Activated naive CD8-positive, alpha-beta T cell treated with anti-CD3 and anti-CD28 coated beads, Interleukin-2, amount 50 U/mL, for 24 hours (primary cell): ENCODE data around the gene LIMCH1.

Experiments
- ATAC-seq: fragments of 150-1000 bp; cut with Tn5 transposase; one replicate; pipeline ENCODE4 v1.10.0; 2021
- DNase-seq: peaks from one replicate; pipeline ENCODE4 v3.0.0; 2021
- H3K27ac Mint-ChIP-seq: one replicate; pipeline ENCODE4 v1.8.0; 2021; ENCODE audit warnings: mild to moderate bottlenecking, mixed read lengths
- H3K27me3 Mint-ChIP-seq: one replicate; pipeline ENCODE4 v1.8.0; 2021; ENCODE audit warnings: mixed read lengths
- H3K36me3 Mint-ChIP-seq: one replicate; pipeline ENCODE4 v1.8.0; 2021; ENCODE audit warnings: low read depth, mixed read lengths
- H3K4me1 Mint-ChIP-seq: one replicate; pipeline ENCODE4 v1.8.0; 2021; ENCODE audit warnings: mixed read lengths
- H3K4me3 Mint-ChIP-seq: one replicate; pipeline ENCODE4 v1.8.0; 2021; ENCODE audit warnings: mild to moderate bottlenecking, moderate library complexity, mixed read lengths
- H3K9me3 Mint-ChIP-seq: one replicate; pipeline ENCODE4 v1.8.0; 2021; ENCODE audit warnings: mixed read lengths

The LIMCH1 gene

DNA sequence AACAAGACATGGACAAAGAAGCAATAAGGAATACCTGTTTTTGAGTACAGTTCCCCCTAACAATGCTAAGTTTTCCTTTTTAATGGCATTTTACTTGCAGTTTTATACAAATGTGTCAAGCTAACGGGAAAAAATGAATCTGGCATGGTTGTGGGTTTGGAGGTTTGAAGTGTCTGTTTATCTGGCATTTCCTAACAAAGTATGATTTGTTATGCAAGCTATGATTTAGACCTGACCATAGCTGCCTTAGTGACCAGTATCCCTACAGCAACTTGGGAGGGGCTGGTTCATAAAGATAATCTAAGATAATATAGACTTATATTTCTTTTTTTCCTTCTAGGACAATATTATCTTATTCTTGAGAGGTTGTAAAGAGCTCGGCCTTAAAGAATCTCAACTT, 60.6 kb downstream of the LIMCH1 start:
- peaks cover 2% of the 10 kb centered on the region for H3K27me3 Mint-ChIP-seq
- H3K4me1 Mint-ChIP-seq: no peaks in the 10 kb centered on the region
- DNase-seq: no peak
- no peaks in the 10 kb centered on the region for H3K9me3 Mint-ChIP-seq
- no peak for ATAC-seq
- H3K4me3 Mint-ChIP-seq: no peak overlapping the region
- no peaks in the 10 kb centered on the region for H3K36me3 Mint-ChIP-seq
- no peak overlapping the region for H3K27ac Mint-ChIP-seq

DNA sequence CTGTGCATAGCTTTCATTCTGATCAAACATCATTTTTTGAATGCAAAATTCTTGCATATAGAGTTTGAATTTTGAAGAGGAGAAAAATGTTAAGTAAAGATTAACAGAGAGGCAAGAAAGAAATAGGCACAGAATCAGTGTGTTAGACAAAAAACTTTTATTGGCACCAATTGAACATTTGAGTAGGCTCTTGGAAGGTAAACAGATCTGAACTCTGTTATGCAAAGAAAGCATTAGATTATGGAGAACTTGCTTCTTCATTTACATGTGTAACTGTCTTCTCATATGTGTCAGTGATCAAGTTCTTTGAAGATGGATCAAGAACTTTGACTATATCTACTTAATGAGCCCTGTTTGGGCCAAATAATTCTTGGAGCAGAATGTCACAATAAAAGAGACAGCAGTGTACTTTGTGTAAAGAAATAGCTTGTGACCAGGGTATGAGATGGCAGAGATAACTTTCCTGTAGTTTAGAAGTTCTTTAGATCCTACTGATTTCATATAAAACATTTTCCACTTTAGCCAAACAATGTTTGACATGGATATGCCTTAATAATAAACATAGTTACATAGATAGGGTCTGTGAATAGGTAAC, 61.3 kb downstream of the LIMCH1 start:
- H3K4me3 Mint-ChIP-seq: no peak overlapping the region
- H3K27me3 Mint-ChIP-seq: peaks cover 2% of the 10 kb centered on the region
- H3K27ac Mint-ChIP-seq: no peak overlapping the region
- no peaks in the 10 kb centered on the region for H3K4me1 Mint-ChIP-seq
- no peak for ATAC-seq
- no peak for DNase-seq
- no peaks in the 10 kb centered on the region for H3K9me3 Mint-ChIP-seq
- H3K36me3 Mint-ChIP-seq: no peaks in the 10 kb centered on the region

DNA sequence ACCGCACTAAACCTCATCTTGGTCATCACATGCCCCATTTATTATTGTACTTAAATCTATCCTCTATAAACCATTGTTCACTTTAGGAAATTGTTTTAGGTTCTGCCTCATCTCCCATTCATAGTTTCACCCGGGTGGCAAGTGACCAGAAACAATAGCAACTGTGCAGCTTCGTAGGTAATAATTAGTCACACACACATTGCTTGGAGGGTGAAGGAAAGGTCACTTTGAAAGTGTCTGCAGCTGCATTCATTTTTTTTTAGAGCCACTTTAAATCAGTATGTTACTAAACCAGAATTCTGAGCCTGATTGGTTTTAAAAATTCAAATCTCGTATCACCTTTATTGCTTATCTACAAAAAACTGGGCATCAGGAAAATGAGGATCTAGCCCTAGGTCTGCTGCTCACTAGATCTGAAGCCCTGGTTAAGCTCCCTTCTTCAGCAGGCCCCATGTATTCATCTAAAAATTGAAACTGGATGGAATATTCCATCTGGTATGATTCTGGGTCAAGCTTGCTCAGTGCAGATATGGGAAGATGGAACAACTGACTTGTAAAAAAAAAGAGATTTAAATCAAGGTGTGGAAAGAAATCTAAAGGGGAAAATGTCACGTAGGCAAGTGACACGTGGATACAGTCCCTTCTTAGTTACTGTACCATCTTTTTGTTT, 62.4 kb downstream of the LIMCH1 start:
- Mint-ChIP-seq H3K4me3 (no peak overlapping the region), H3K27me3 (no peaks in the 10 kb centered on the region), H3K9me3 (no peaks in the 10 kb centered on the region), H3K27ac (no peak overlapping the region), H3K36me3 (no peaks in the 10 kb centered on the region), H3K4me1 (no peaks in the 10 kb centered on the region)
- DNase-seq: no peak
- ATAC-seq: no peak

DNA sequence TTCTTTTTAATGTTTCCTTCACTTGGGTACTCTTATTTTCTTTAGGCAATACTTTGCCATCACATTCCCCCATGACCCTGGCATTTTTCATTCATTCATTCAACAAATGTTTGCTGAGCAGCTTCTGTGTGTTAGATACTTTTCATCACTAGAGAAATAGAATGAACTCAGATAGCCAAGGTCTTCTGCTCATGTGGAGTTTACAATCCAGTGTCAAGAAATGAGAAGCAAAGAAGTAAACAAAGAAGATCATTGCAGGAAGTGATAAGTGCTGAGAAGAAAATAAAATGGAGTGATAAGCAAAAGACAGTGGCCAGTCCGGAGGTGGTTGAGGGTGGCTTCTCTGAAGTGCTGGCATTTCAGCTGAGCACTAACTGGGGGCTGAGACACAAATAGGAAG, 63.1 kb downstream of the LIMCH1 start:
- DNase-seq: no peak
- ATAC-seq: no peak

DNA sequence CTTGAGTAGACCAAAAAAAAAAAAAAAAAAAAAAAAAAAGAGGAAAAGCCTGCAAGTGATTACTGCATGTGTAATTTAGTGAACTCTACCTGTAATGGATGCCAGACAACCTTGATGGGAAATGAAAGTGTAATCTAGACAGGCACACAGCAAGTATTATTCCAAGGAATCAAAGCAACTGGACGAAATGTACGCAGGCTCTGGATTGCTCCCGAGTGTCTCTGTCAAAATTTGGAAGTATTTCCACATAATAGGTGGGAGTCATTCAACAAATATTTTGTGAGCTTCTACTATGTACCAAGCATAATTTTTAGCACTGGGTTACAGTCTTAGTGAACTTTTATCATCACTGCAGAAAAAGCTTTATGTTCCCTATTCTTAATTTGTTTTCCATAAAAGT, 64.2 kb downstream of the LIMCH1 start:
- DNase-seq (no peak), ATAC-seq (no peak)
- Mint-ChIP-seq H3K4me1 (no peaks in the 10 kb centered on the region), H3K27me3 (no peaks in the 10 kb centered on the region), H3K9me3 (no peaks in the 10 kb centered on the region), H3K27ac (no peak overlapping the region), H3K4me3 (no peak overlapping the region), H3K36me3 (no peaks in the 10 kb centered on the region)

More for the DNA sequence above, 63.1 kb downstream of the LIMCH1 start:
- H3K27ac Mint-ChIP-seq: no peak overlapping the region
- no peaks in the 10 kb centered on the region for H3K9me3 Mint-ChIP-seq
- H3K4me1 Mint-ChIP-seq: no peaks in the 10 kb centered on the region
- H3K27me3 Mint-ChIP-seq: no peaks in the 10 kb centered on the region
- H3K36me3 Mint-ChIP-seq: no peaks in the 10 kb centered on the region
- H3K4me3 Mint-ChIP-seq: no peak overlapping the region

DNA sequence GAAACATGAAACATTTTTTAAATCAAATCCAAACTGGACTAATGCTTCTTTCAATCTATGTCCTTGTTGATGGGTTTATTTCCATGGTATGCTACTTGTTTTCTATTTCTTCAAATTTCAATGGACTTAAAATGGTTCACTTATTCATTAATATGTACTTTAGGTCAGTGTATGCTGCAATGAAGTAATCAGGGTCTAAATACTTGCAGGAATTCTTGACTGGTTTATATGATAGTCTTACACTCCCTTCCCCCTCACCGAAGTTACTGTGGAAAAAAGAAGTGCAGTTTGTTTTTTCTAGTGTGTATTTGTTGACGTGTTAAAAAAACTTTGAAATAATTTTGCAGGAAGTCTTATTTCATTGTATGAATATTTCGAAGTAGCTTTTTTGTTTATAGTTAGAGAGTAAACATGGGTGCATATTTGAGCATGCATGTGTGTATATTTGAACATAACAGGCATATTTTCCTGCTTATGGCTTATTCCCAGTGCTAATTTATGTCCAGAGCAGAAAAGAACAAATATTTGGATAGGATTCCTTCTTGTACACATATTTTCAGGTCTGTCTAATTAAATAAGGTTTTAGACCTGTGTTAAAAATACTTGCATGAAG, 65.0 kb downstream of the LIMCH1 start:
- Mint-ChIP-seq H3K27ac (no peak overlapping the region), H3K36me3 (no peaks in the 10 kb centered on the region), H3K27me3 (no peaks in the 10 kb centered on the region), H3K4me1 (no peaks in the 10 kb centered on the region), H3K9me3 (no peaks in the 10 kb centered on the region), H3K4me3 (no peak overlapping the region)
- ATAC-seq: no peak
- no peak for DNase-seq

DNA sequence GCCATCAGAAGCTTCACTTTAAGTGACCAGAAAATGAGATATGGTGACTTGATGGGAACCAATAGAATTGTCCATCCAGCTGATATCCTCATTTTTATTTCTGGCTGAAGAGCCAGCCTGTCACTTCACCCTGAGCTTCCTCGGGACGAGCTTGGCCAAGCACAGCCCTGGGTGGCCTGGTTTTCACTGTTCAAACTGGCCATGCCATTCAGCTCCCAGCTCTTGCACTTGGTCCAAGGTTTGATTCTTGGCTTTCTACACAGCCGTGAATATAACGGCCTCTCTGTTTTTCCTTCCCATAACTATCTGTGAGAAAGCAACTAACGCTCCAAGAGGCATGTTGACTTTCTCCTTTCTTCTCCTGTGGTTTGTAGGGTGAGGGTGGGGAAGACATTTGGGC, 71.9 kb downstream of the LIMCH1 start:
- Mint-ChIP-seq H3K9me3 (no peaks in the 10 kb centered on the region), H3K27ac (no peak overlapping the region), H3K4me3 (no peak overlapping the region), H3K27me3 (peaks cover 3% of the 10 kb centered on the region), H3K4me1 (no peaks in the 10 kb centered on the region), H3K36me3 (no peaks in the 10 kb centered on the region)
- no peak for DNase-seq
- no peak for ATAC-seq

DNA sequence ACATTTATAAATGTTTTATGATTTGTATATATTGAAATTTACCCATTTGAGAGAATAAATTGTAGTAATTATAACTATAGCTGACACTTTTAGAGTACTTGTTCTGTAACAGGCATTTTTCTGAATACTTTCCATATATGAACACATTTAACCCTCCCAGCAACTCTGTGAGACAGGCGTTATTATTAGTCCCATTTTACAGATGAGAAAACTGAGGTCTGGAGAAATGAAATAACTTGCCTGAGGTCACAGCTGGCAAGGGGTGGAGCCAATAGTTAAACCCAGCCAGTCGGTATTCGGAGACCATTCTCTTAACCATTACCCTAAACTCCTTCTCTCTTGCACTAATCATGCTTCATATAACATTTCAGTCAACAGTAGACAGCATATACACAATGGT, 72.5 kb downstream of the LIMCH1 start:
- DNase-seq (no peak), ATAC-seq (no peak)
- H3K4me3 Mint-ChIP-seq: no peak overlapping the region
- H3K36me3 Mint-ChIP-seq: no peaks in the 10 kb centered on the region
- H3K9me3 Mint-ChIP-seq: no peaks in the 10 kb centered on the region
- no peaks in the 10 kb centered on the region for H3K4me1 Mint-ChIP-seq
- H3K27me3 Mint-ChIP-seq: peaks cover 3% of the 10 kb centered on the region
- no peak overlapping the region for H3K27ac Mint-ChIP-seq

DNA sequence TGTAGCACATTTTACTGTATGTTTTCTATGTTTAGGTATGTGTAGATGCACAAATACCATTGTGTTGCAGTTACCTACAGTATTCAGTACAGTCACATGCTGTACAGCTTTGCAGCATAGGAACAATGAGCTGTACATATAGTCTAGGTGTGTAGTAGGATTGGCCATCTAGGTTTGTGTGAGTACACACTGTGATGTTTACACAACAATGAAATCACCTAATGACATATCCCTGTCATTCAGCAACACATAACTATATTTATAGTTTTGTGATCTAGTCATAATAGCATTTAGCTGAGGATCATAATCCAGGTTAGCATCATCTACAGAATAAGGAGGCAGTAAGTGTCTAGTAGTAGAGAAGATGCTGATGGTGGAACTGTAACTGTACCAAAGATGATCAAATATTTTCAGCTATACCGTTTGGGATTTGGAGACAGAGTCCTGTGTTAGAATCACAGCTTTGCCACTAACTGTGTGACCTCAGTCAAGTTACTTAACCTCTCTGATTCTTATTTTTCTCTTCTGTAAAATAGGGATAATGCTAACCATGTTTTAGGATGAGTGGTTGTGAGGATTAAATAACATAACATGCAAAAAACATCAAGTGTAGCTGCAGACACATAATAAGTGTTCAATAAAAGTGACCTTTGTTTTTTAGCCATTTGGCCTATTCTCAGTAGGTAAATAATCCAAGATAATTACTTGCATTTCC, 73.3 kb downstream of the LIMCH1 start:
- Mint-ChIP-seq H3K4me1 (no peaks in the 10 kb centered on the region), H3K36me3 (no peaks in the 10 kb centered on the region), H3K4me3 (no peak overlapping the region), H3K9me3 (no peaks in the 10 kb centered on the region), H3K27ac (no peak overlapping the region), H3K27me3 (peaks cover 3% of the 10 kb centered on the region)
- ATAC-seq: no peak
- no peak for DNase-seq

DNA sequence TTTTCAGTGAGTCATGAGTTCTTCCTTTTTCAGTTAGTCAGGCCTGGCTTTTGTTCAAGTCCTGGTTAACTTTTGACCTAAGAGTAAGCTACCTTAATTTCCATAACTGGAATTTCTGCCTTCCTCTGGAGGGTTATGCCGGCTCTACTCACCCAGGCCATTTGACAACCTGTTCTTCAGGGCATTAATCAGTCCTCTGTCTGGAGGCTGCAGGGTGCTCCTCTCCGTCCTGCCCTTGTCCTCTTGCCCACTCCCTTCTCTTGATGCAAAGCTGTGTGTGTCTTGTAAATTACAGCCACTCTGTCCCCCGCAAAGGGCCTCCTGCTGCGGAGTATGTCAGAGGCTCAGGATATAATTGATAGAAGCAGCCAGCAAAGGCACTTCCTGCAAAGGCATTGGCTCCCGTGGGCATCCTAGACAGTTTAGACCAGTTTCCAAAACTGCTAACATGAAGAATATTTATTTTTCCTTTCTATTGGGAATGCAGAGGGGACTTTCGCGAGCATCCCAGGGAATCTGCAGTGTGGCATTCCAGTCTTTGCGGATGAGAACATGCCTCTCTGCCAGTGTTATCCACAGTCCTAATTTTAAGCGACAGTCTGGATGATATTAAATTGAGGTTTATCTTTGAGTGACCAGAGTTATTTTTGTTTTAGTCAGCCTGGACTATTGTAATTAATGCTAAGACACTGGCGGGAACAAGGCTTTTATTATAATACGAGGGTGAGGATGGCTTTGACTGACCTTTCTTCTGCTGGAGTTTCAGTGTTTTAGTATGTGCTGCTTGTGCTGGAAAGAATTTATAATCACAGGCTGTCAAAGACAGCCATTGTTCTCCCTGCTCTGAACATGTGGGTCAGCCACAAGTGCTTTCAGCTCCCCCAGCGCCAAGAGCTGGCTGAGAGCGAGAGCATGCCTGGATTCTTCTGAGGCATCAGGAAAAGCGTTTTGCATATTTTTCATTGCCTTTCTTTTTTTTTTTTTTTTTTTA, 74.2 kb downstream of the LIMCH1 start:
- ATAC-seq (no peak), DNase-seq (no peak)
- no peaks in the 10 kb centered on the region for H3K36me3 Mint-ChIP-seq
- no peaks in the 10 kb centered on the region for H3K4me1 Mint-ChIP-seq
- peaks cover 3% of the 10 kb centered on the region for H3K27me3 Mint-ChIP-seq
- no peak overlapping the region for H3K4me3 Mint-ChIP-seq
- no peak overlapping the region for H3K27ac Mint-ChIP-seq
- H3K9me3 Mint-ChIP-seq: no peaks in the 10 kb centered on the region

DNA sequence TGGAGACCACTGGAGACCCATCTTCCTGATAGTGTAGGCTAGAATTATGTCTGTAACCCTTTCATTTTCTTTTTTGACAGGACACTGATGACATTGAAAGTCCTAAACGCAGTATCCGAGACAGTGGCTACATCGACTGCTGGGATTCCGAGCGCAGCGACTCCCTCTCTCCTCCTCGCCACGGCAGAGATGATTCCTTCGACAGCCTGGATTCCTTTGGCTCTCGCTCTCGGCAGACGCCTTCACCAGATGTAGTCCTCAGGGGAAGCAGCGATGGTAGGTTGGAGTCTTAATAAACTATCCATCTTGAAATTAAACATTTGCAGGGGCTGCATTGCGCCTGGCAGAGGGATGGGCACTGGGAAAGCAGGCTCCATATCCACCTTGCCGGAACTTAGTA, 75.4 kb downstream of the LIMCH1 start:
- Mint-ChIP-seq H3K36me3 (no peaks in the 10 kb centered on the region), H3K9me3 (no peaks in the 10 kb centered on the region), H3K27me3 (peaks cover 3% of the 10 kb centered on the region), H3K4me1 (no peaks in the 10 kb centered on the region), H3K4me3 (no peak overlapping the region), H3K27ac (no peak overlapping the region)
- no peak for ATAC-seq
- DNase-seq: no peak

DNA sequence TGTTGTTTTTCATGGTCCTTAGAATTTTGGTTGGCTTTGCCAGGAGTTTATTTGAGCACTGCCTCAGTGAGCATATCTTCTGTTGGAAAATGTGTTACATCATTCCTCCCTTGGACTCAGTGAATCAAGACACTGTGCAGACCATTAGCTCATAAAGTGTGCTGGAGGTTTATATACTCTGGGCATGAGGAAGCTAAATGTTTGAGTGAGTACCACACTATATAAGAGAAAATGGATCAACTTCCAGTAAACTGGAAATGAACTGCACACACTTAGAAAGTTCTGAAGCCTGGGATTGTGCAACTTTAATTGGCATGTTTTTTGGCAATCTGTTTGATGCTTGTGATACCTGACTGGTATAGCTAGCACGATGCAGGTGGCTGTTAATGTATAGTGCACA, 75.9 kb downstream of the LIMCH1 start:
- H3K4me1 Mint-ChIP-seq: no peaks in the 10 kb centered on the region
- ATAC-seq (no peak), DNase-seq (no peak)
- H3K36me3 Mint-ChIP-seq: no peaks in the 10 kb centered on the region
- H3K9me3 Mint-ChIP-seq: no peaks in the 10 kb centered on the region
- H3K4me3 Mint-ChIP-seq: no peak overlapping the region
- no peak overlapping the region for H3K27ac Mint-ChIP-seq
- peaks cover 3% of the 10 kb centered on the region for H3K27me3 Mint-ChIP-seq

DNA sequence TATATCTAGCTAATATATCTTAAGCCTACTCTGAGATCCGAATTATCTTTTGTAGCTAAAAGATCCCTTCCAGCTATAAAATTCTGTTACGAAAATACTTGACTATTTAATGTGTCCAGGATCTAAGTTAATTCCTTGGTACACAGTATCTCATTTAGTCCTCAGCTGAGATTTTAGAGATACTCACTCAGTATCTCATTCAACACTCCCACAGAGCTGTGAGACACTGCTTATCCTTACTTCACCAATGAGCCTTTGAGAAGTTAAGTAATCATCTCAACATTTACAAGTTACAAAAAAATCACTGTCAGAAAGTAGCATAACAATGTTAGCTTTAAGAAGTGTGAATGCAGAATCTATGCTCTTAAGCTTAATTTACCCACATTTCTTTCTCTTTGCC, 76.6 kb downstream of the LIMCH1 start:
- ATAC-seq (no peak), DNase-seq (no peak)
- Mint-ChIP-seq H3K9me3 (no peaks in the 10 kb centered on the region), H3K27me3 (peaks cover 3% of the 10 kb centered on the region), H3K36me3 (no peaks in the 10 kb centered on the region), H3K27ac (no peak overlapping the region), H3K4me3 (no peak overlapping the region), H3K4me1 (no peaks in the 10 kb centered on the region)

DNA sequence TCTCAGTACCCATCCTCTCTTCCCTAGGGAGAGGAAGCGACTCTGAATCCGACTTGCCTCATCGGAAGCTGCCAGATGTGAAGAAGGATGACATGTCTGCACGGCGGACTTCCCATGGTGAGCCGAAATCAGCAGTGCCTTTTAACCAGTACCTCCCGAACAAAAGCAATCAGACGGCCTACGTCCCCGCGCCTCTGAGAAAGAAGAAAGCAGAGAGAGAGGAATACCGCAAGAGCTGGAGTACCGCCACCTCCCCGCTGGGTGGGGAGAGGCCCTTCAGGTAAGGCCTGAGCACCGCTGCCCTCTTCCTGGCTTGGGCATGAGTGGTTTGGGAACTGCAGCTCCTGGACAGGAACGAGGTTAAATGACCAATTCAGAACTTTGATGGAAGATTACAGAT, 81.2 kb downstream of the LIMCH1 start:
- DNase-seq (no peak), ATAC-seq (no peak)
- no peaks in the 10 kb centered on the region for H3K4me1 Mint-ChIP-seq
- no peaks in the 10 kb centered on the region for H3K27me3 Mint-ChIP-seq
- H3K27ac Mint-ChIP-seq: no peak overlapping the region
- H3K36me3 Mint-ChIP-seq: no peaks in the 10 kb centered on the region
- no peaks in the 10 kb centered on the region for H3K9me3 Mint-ChIP-seq
- H3K4me3 Mint-ChIP-seq: no peak overlapping the region
